Medulla oblongata (tissue), 1 donor: Measurements from ENCODE around the gene POLR2F.
A peak's percentile ranks its signal among the peaks of the same experiment; 100 is the strongest.

ENCODE experiments used
- DNase-seq: peaks from one replicate; pipeline ENCODE4 v3.0.0-alpha.2; 2015; ENCODE audit errors: extremely low spot score

The POLR2F gene

GRCh38 chr22:38005943-38006342 lies 52.4 kb downstream of the POLR2F start:
- DNase-seq, result no peak

- DNase-seq, result no peak
Observed at GRCh38 chr22:38006906-38007305, 53.4 kb downstream of the POLR2F start.

- DNase-seq, result no peak
Observed at GRCh38 chr22:38007330-38007902, 53.9 kb downstream of the POLR2F start.

GRCh38 chr22:38009000-38009806 lies 55.7 kb downstream of the POLR2F start:
- DNase-seq, result no peak

- no peak for DNase-seq
Observed at GRCh38 chr22:38012604-38013072, 59.1 kb downstream of the POLR2F start.

GRCh38 chr22:38014083-38014482 lies 60.6 kb downstream of the POLR2F start:
- DNase-seq, result no peak

GRCh38 chr22:38016182-38017151 lies 63.0 kb downstream of the POLR2F start:
- DNase-seq, result peak; percentile 92

GRCh38 chr22:38017272-38017920 lies 63.9 kb downstream of the POLR2F start:
- DNase-seq, result peak; percentile 92

- DNase-seq, result no peak
Observed at GRCh38 chr22:38017939-38018885, 64.7 kb downstream of the POLR2F start.
